C4-2B (cell line): ENCODE measurements around the gene LIG1.

ENCODE experiments used
- CTCF ChIP-seq: fragments of 450-650 bp; conservative IDR thresholded peaks from 2 replicates; pipeline ENCODE4 v1.5.1; 2017; ENCODE audit warnings: mild to moderate bottlenecking
- ZFX ChIP-seq: fragments of 450-650 bp; IDR thresholded peaks from 2 replicates; pipeline ENCODE4 v1.6.1; 2017

- TF ChIP-seq CTCF (no peak), ZFX (no peak)
Observed at GRCh38 chr19:48218997-48219396, 48.9 kb upstream of the LIG1 start.
